NCI-H2227 (cell line): ENCODE data around the gene PLCL2.
A peak's percentile ranks its signal among the peaks of the same experiment; 100 is the strongest.
"Not testable (repeated sequence)": the region's sequence is repeated elsewhere in the genome, so short reads cannot be mapped to it uniquely, and the experiment has no call there.

Experiments
- DNase-seq: peaks from one replicate; lab custom pipeline; 2025; ENCODE audit not compliant: unreplicated experiment; lab: John Stamatoyannopoulos, UW

The PLCL2 gene

DNA sequence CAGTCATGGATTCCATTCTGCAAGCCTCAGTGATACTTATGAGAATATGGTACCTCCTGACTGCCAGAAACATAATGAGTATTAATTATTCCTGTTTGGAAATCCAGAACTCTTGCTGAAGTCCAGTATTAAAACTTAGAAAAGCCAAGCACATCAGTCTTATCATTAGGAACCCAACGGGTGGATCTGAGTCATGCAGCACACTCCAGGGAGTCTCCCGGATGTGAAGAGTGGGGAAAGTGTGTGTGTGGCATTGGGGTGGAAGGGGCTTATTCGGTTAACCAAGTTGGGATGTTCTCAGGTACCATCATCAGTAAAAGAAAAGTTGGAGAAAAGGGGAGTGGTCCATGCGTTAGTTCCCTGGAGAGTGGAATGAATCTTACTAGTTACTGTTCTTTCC lies 181.1 kb downstream of the PLCL2 start:
- DNase-seq, result no peak

DNA sequence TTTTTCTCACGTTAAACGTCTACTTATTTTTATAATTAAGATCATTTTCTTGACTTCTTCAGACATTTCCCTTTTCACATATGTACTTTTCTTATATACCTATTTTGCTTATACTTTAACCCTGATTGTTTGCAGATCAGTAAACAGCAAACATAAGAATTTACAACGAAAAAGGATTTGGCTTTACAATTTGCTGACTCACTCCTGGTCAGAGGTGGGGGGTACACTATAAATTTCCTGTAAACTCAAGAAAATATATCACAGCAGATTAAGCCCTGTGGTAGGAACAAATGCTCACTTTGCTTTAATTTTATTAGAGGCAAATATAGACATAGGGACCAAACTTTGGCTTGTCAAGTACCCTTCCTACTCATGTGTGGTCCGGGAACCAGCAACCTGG lies 185.0 kb downstream of the PLCL2 start:
- DNase-seq, result no peak

DNA sequence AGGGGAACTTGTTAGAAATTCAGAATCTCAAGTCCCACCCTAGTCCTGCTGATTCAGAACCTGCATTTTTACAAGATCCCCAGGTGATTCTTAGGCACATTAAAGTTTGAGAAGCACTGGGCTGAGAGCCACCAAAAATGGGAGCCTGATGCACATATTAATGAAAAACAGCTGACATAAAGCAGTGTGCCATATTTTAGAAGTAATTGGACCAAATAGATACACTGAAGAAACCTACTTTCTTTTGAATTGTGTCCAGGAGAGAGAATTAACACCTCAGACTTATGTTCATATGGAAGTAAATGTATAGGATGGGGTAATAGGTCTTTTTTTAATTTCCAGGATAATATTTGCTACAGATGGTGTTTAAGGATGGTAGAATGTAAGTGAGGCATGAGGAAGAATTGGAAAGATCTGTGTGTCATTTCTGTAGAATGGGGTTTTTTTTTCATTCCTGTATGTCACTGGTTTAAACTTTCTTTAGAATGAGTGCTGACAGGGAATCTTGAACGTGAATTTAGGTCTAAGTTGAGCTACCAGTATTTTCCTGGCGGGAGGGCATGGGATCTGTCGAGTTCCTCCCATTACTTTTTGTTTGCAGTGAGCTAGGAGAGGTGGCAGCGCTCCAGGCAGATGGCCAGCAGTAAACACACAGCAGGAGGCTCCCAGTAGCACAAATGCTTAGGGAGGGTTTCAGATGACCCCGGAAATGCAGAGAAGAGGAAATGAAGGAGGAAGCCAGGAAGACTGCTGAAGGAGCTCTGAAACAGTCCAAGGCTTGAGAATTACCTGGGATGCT lies 185.6 kb downstream of the PLCL2 start:
- peak; percentile 1 for DNase-seq

DNA sequence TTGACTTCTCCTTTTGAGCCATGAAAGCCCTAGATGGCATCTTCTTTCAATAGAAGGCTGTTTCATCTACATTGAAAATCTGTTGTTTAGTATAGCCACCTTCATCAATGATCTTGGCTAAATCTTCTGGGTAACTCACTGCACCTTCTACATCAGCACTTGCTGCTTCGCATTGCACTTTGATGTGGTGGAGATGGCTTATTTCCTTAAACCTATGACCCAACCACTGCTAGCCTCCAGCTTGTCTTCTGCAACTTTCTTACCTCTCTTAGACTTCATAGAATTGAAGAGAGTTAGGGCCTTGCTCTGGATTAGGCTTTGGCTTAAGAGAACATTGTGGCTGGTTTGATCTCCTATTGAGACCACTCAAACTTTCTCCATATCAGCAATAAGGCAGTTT lies 189.8 kb downstream of the PLCL2 start:
- no peak for DNase-seq

DNA sequence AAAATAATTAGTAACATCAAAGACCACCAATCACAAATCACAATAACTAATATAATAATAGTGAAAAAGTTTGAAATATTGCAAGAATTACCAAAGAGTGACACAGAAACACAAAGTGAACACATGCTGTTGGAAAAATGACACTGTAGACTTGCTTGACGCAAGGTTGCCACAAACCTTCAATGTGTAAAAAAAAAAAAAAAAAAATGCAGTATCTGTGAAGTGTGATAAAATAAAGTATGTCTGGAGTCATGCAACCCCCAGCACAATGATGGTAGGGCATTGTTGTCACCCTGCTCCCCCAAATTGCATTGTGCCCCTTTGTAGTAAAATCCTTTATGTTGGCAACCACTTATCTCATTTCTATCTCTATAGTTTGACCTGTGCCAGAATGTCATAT lies 190.6 kb downstream of the PLCL2 start:
- DNase-seq, result no peak

DNA sequence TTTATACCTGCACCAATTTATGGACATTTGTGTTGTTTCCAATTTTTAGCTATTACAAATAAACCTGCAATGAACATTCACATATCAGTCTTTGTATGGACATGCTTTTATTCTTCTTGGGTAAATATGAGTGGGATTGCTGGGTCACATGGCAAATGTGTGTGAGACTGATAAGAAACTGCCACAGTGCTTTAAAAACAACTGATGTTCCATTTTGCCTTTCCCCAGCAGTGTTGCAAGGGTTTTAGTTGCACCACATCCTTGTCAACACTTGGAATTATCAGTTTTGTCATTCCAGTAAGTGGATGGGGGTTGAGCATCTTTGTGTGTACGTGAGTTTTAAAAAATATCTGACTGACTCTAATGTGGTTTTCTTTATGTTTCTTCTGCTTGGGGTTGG lies 191.2 kb downstream of the PLCL2 start:
- DNase-seq, result no peak

DNA sequence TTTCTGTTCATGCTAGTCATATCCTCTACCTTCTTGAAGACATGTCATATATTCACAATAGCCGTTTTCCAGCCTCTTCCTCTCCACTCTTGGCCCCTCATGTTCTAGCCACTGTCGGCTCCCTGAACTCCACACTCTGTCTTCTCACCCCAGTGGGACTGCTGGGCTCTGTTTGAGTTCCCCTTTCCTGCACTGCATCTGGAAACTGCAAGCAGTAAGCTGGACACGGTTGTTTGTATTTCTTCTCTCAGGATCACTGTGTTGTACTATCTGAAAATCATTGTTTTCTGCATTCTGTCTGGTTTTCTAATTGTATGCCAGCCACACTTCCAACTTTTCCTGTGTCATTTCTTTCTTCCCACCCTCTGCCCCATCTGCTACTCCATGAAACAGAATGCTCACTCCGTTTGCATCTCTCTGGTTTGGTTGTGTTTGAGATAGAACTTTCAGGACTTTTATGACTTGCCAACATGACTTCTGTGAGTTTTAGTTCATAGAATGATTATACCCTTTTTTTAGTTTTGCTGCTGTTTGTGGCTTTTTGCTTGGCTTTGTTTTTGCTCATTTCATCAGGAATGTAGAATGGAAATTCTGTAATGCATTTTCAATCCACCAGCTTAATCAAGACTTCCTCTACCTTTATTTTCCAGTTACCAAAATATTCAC lies 192.3 kb downstream of the PLCL2 start:
- no peak for DNase-seq

DNA sequence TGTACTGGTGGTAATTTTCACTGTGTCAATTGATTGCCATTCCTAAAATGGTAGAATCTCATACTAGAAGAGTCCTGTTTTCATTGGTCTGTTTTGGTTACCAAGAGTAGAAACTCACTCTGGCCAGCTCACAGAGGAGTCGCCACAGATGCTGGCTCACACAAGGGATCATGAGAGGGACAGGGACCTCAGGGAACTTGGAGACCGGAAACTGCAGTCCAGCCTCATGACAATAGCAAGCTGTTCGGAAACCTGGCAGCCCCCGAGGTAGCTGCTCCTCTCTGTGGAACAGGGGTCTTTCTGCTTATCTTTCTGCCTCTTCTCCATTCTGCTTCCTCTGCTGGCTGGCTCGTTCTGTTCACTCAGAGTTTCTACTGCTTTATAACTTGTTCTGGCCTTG lies 192.9 kb downstream of the PLCL2 start:
- DNase-seq, result no peak

DNA sequence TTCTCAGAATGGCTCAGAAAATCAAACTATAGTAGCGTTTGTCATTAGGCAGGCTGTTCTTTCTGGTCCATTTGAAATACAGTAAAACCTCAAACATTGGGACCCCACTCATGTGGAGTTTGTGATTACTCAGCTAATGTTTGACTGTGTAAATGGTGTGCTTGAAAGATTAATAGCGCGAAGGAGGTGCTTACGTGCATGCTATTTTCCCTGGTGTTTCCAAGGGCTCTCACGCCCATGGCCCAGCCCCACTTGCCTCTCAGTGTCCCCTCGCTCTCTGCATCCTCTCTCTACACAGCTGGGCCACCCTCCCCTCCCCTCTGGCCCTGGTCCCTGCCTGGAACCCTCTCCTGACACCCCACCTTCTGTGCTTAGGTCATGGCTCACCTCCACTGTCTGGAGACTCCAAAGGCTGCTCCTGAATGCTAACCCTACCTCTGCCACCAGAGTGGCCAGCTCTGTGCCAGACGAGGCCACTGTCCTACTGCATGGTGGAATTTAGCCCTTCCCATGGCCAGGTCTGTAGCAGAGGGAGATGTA lies 194.2 kb downstream of the PLCL2 start:
- DNase-seq, result no peak

DNA sequence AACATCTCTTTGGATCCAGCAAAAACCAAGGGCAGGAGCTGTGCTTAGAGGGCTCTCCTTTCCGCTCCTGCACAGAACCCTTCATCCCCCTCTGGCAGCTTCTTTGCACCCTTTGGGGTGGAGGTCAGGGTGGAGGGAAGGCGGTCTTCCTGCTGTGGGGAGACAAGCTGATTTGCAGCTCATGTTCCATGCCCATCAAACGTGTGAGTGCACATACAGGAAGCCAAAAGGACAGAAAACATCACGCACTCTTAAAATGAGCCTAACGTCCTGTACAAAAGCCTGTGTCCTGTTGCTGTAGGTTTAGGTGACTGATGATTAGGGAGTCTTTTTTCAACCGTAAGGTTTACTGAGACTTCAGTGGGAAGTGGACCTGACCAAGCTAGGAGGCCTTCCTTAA lies 195.2 kb downstream of the PLCL2 start:
- DNase-seq, result no peak

DNA sequence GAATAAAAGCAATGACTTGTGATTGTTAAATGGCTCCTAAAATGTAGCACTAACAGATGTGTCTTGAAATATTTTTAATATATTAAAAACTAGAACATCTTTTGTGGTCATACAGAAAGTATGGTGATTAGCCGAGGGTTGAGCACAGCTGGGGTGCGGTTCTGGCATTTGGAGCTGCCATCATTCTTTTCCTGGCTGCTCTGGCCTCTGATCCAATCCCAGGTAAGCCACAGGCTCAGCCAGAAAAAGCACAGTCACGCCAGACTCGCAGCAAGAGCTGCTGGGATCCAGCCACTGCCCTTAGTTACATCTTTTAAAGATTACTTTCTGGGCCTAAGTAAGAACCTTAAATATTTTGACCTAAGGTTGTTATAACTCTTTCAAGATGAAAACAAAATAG lies 196.8 kb downstream of the PLCL2 start:
- no peak for DNase-seq

DNA sequence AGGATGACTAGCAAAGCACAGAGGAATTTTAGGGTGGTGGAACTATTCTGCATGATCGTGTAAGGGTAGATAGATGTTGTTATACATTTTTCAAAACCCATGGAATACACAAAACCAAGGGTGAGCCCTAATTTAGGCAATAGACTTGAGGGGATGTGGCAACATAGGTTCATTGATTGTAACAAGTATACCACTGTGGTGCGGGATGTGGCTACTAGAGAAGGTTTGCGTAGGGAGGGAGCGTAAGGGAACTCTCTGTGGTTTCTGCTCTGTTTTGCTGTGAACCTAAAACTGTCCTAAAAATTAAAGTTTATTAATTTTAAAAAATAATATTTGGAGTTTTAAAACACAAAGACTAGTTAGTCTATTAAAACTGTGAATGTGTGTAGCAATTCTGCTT lies 202.8 kb downstream of the PLCL2 start:
- DNase-seq, result no peak

DNA sequence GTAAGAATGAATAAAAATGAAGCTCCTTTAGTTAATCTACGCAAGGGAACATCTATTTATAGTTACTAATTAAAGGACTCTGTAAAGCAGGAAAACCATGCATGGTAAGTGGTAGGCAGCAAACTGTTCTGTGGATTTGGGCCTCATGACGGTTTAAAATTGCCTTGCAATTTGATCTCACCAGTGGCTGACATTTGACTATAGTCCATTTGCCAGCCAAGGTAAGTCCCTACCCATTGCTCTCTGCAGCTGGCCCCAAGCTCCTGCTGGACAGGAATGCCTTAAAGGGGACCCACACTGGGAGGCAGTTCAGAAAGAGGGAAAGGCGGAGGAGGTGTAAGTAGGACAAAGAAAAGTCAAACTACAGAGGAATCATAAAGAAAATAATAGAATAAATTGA lies 203.3 kb downstream of the PLCL2 start:
- no peak for DNase-seq

DNA sequence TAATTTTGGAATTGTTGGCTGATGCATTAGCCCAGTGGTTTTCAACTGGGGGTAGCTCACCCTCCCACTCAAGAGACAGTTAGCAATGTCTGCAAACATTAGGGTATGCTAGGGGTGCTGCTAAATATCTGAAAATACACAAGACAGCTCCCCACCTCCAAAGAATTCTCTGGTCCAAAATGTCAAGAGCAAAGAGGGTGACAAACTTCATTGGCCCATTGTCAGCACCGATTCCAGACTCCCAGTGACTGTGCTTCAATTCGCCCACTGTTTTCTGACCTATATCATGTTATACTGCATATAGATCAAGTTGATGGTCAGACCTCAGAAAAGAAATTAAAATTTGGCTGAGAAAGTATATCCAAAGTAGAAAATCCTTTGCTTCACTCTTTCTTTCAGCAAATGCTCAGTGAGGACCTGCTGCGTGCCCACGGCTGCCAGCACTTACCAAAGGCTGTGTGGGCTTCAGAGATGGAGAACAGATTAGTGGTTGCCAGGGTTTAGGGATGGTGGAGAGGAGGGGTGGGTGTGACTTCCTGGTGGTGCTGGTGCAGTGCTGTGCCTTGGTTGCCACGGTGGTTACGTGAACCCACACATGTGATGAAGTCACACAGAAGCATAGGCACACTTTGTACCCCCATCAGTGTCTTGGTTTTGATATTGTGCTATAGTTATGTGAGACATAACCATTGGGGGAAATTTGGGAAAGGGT lies 204.0 kb downstream of the PLCL2 start:
- no peak for DNase-seq

DNA sequence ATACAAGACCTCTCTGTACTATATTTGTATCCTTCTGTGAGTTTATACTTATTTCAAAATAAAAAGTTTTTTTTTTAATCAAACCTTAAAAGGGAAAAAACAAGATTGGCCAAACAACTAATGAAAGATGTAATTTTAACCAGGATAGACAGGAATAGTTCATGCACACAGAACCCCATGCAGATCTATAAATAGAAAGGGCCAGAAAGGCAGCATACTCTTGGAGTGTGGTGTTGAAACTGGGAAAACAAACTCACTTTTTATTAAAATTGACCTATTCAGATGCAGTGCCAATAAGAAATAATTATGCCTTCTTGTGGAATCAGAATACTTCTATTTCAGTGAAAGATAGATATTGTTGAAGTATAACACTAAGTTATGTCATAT lies 204.6 kb downstream of the PLCL2 start:
- DNase-seq, result no peak

DNA sequence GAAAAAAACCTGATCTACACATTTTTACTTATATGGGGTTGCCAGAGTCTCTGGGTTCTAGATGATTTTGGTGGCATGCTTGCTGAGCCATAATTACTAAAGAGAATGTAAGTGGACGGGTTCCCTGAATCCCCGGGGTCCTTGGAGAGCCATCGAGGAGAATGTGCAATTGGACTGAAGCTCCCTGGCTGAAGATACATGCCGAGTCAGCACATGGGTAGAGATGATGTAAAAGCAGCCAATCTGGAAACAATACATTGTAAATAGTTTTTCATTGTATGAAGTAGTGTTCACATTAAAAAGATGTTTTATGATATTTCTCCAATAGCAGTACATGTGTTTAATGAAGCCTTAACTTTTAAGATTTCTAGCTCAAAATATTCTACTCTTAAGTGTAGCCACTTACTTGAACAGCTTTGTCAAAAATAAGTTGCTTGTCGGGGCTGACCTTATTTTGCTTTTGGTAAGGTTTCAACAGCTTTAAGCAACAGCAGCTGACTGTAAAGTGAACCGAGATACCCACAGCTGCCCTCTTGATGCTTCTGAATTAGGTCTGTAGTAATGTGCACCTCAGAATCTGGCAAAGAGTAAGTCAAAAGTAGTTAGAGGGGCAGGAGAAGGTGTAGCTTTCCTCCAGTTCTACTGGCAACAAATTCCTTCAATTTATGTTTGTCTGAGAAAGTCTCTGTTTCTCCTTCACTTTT lies 205.7 kb downstream of the PLCL2 start:
- DNase-seq, result no peak

DNA sequence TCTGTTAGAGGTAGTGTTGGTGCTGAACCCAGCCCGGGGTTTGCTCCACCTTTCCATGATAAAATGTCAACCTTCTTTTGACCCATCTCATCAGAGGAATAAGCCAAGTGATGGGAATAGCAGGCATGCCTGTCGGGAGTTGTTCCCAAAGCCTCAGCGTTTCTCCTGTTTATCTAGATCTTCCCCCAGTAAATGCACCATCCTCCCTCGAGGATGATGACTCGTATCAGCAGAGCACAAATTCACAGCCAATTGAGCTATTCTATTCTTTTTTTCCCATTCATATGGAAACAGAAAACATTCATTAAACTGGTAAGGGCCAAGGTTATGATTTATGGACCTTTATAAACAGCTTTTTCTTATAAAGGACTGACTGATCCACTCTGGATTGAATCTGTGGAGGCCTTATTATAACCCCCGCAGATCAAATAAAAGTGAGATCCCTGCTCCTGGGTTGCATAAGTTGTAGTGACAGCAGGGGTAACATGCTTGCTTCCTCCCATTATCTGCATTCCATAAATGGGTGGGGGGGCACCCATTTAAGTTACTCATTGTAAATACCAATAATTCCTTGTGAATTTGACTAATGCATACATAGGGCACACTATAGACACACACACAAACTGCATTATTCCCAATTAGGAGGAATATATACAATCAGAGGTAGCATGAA lies 207.3 kb downstream of the PLCL2 start:
- DNase-seq, result no peak

DNA sequence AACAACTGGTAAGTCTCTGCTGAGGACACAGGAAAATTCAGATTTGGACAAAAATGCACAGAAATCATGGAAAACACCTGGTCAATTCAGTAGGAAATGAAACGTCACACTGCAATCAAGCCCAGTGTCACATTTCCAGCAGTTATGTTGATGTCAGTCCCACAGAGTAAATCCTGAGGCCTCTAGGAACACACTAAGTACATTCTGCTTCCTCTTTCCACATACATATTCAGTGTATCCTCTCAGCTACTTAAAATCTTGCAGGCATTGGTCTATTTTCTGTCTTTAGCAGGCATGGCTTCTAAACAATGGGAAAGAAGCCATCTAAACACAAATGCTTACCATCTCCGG lies 207.8 kb downstream of the PLCL2 start:
- DNase-seq, result no peak

DNA sequence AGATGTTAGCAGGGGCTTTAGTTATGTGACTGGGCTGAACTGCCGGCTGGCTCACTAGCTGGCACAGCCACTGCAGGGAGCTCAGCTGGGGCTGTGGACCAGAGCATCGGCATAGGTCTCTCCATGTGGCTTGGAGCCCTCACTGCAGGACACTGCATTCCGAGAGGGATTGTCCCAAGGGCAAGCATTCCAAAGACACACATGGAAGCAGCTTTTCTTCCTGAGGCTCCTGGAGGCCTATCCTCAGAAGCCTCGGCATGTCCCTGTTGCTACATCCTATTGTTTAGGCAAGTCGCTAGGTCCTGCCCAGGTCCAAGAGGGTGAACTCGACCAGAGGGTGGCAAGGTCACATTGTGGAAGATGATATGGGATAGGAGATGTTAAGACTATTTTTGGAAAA lies 209.8 kb downstream of the PLCL2 start:
- no peak for DNase-seq

DNA sequence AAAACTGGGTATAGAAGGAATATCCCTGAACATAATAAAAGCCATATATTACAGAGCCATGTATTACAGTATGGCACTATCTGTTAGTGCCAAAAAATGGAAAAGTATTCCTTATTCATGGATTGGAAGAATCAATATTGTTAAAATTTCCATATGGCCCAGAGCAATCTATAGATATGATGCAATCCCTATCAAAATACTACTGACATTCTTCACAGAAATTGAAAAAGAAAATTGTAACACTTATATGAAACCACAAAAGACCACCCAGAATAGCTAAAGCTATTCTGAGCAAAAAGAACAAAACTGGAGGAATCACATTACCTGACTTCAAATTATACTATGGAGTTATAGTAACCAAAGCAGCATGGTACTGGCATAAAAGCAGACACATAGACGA lies 218.8 kb downstream of the PLCL2 start:
- no peak for DNase-seq

DNA sequence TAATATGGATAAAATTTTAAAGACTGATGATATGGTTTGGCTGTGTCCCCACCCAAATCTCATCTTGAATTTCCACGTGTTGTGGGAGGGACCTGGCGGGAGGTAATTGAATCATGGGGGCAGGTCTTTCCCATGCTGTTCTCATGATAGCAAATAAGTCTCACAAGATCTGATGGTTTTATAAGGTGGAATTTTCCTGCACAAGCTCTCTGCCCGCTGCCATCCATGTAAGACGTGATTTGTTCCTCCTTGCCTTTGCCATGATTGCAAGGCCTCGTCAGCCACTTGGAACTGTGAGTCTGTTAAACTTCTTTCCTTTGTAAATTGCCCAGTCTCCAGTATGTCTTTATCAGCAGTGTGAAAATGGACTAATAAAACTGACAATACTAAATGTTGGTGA lies 222.0 kb downstream of the PLCL2 start:
- not testable (repeated sequence) for DNase-seq
